H9 (cell line): Measurements from ENCODE around the gene MARK2. TPM values are rescaled to one million over a fixed set of nuclear protein-coding genes. Genes with fewer than 3 reads are reported as not detected.

Experiments
- DNase-seq: peaks from one replicate; pipeline ENCODE4 v3.0.0-alpha.2; 2017
- H2AFZ ChIP-seq: one replicate; pipeline ENCODE4 v1.6.1; 2013; ENCODE audit warnings: mild to moderate bottlenecking, low read length, control low read depth, moderate library complexity
- H2AK5ac ChIP-seq: 2 replicates; pipeline ENCODE4 v1.6.1; 2013; ENCODE audit warnings: low read length, control low read depth, mixed read lengths; ENCODE audit not compliant: insufficient read length
- H2BK120ac ChIP-seq: one replicate; pipeline ENCODE4 v1.6.1; 2013; ENCODE audit warnings: low read depth, mild to moderate bottlenecking, low read length, control low read depth, inconsistent platforms; ENCODE audit not compliant: poor library complexity, severe bottlenecking
- H2BK12ac ChIP-seq: 2 replicates; pipeline ENCODE4 v1.6.1; 2013; ENCODE audit warnings: low read length, control low read depth, mixed read lengths, low read depth; ENCODE audit not compliant: insufficient read length
- H2BK15ac ChIP-seq: 2 replicates; pipeline ENCODE4 v1.6.1; 2013; ENCODE audit warnings: low read depth, low read length, control low read depth
- H2BK20ac ChIP-seq: one replicate; pipeline ENCODE4 v1.6.1; 2013; ENCODE audit warnings: low read depth, mild to moderate bottlenecking, low read length, control low read depth, inconsistent platforms; ENCODE audit not compliant: poor library complexity, severe bottlenecking
- H2BK5ac ChIP-seq: 2 replicates; pipeline ENCODE4 v1.6.1; 2013; ENCODE audit warnings: low read length, control low read depth, mixed read lengths; ENCODE audit not compliant: insufficient read length
- H3K14ac ChIP-seq: 2 replicates; pipeline ENCODE4 v1.6.1; 2013; ENCODE audit warnings: low read length, control low read depth; ENCODE audit not compliant: insufficient read depth
- H3K18ac ChIP-seq: 2 replicates; pipeline ENCODE4 v1.6.1; 2013; ENCODE audit warnings: low read depth, mild to moderate bottlenecking, mixed read lengths, low read length, control low read depth; ENCODE audit not compliant: insufficient read length
- H3K23ac ChIP-seq: 2 replicates; pipeline ENCODE4 v1.6.1; 2013; ENCODE audit warnings: low read length, control low read depth, mixed read lengths, low read depth; ENCODE audit not compliant: insufficient read length
- H3K23me2 ChIP-seq: 2 replicates; pipeline ENCODE4 v1.6.1; 2013; ENCODE audit warnings: low read depth, mild to moderate bottlenecking, mixed read lengths, low read length, control low read depth; ENCODE audit not compliant: insufficient read length, poor library complexity, severe bottlenecking
- H3K27ac ChIP-seq: 2 replicates; pipeline ENCODE4 v1.5.1; 2013; ENCODE audit warnings: low read length, control low read depth, mixed read lengths, low read depth; ENCODE audit not compliant: insufficient read length
- H3K27me3 ChIP-seq: 2 replicates; pipeline ENCODE4 v1.6.1; 2013; ENCODE audit warnings: low read length, control low read depth, inconsistent platforms; ENCODE audit not compliant: insufficient read depth
- H3K4ac ChIP-seq: 2 replicates; pipeline ENCODE4 v1.6.1; 2013; ENCODE audit warnings: low read depth, mild to moderate bottlenecking, control low read depth, inconsistent platforms, low read length, moderate library complexity
- H3K4me1 ChIP-seq: 2 replicates; pipeline ENCODE4 v1.6.1; 2013; ENCODE audit warnings: low read length, control low read depth, inconsistent platforms; ENCODE audit not compliant: insufficient read depth
- H3K4me2 ChIP-seq: 2 replicates; pipeline ENCODE4 v1.6.1; 2013; ENCODE audit warnings: low read length, control low read depth, mixed read lengths; ENCODE audit not compliant: insufficient read length, insufficient read depth
- H3K56ac ChIP-seq: 2 replicates; pipeline ENCODE4 v1.6.1; 2013; ENCODE audit warnings: low read depth, mild to moderate bottlenecking, mixed read lengths, low read length, control low read depth; ENCODE audit not compliant: insufficient read length
- H3K79me1 ChIP-seq: 2 replicates; pipeline ENCODE4 v1.6.1; 2013; ENCODE audit warnings: low read depth, mild to moderate bottlenecking, moderate library complexity, low read length, control low read depth, inconsistent platforms; ENCODE audit not compliant: insufficient read depth, poor library complexity, severe bottlenecking
- H3K79me2 ChIP-seq: 2 replicates; pipeline ENCODE4 v1.6.1; 2013; ENCODE audit warnings: low read length, control low read depth, inconsistent platforms; ENCODE audit not compliant: insufficient read depth
- H3K9ac ChIP-seq: 2 replicates; pipeline ENCODE4 v1.6.1; 2013; ENCODE audit warnings: low read length, control low read depth, mixed read lengths; ENCODE audit not compliant: insufficient read length; ENCODE audit errors: extremely low read depth
- H3K9me3 ChIP-seq: one replicate; pipeline ENCODE4 v1.6.1; 2013; ENCODE audit warnings: low read depth, low read length, inconsistent platforms; ENCODE audit not compliant: control insufficient read depth
- H3T11ph ChIP-seq: one replicate; pipeline ENCODE4 v1.6.1; 2013; ENCODE audit warnings: mild to moderate bottlenecking, low read length, control low read depth, inconsistent platforms
- H4K20me1 ChIP-seq: one replicate; pipeline ENCODE4 v1.6.1; 2013; ENCODE audit not compliant: control insufficient read depth, insufficient read length, insufficient read depth
- H4K5ac ChIP-seq: 2 replicates; pipeline ENCODE4 v1.6.1; 2013; ENCODE audit warnings: low read depth, mild to moderate bottlenecking, mixed read lengths, low read length, control low read depth; ENCODE audit not compliant: insufficient read length
- H4K8ac ChIP-seq: replicated peaks from 2 replicates; pipeline ENCODE4 v1.6.1; 2013; ENCODE audit warnings: low read length, control low read depth, mixed read lengths, low read depth; ENCODE audit not compliant: insufficient read length
- H4K91ac ChIP-seq: 2 replicates; pipeline ENCODE4 v1.6.1; 2013; ENCODE audit warnings: low read depth, mild to moderate bottlenecking, moderate library complexity, mixed read lengths, low read length, control low read depth; ENCODE audit not compliant: insufficient read length
- H3K27ac Mint-ChIP-seq, 3 experiments: 2 replicates in 2 of 3; 3 replicates in 1 of 3; pipeline ENCODE4 v1.8.0; 2020 to 2021; ENCODE audit warnings: mixed read lengths in 3 of 3, mild to moderate bottlenecking in 1 of 3, moderate library complexity in 1 of 3
- H3K27me3 Mint-ChIP-seq: 2 replicates; pipeline ENCODE4 v1.8.0; 2021; ENCODE audit warnings: low read depth, mild to moderate bottlenecking, moderate library complexity, mixed read lengths
- H3K36me3 Mint-ChIP-seq, 3 experiments: 2 replicates in 2 of 3; 3 replicates in 1 of 3; pipeline ENCODE4 v1.8.0; 2020 to 2021; ENCODE audit warnings: low read depth in 3 of 3, mixed read lengths in 3 of 3; ENCODE audit not compliant: insufficient read depth in 1 of 3
- H3K4me1 Mint-ChIP-seq, 2 experiments: 2 replicates each; pipeline ENCODE4 v1.8.0; 2020; ENCODE audit warnings: mixed read lengths in 2 of 2
- H3K4me3 Mint-ChIP-seq, 2 experiments: 2 replicates in 1 of 2; 3 replicates in 1 of 2; pipeline ENCODE4 v1.8.0; 2020 to 2021; ENCODE audit warnings: mild to moderate bottlenecking in 2 of 2, mixed read lengths in 2 of 2, moderate library complexity in 1 of 2
- H3K9me3 Mint-ChIP-seq, 2 experiments: 2 replicates in 1 of 2; 3 replicates in 1 of 2; pipeline ENCODE4 v1.8.0; 2020; ENCODE audit warnings: mild to moderate bottlenecking in 2 of 2, mixed read lengths in 2 of 2, moderate library complexity in 1 of 2
- CTCF ChIP-seq: fragments of 200-600 bp; sonication (generic); conservative IDR thresholded peaks from 3 replicates; pipeline ENCODE4 v1.8.0; 2021; ENCODE audit warnings: antibody characterized with exemption, mild to moderate bottlenecking
- WGBS: extraction: QIAGEN DNeasy Blood & Tissue Kit; methylation state at CpG from one replicate; pipeline ENCODE4 v1.1.7; 2013; ENCODE audit warnings: missing lambda C conversion rate, low lambda C conversion rate, mixed read lengths; ENCODE audit not compliant: insufficient read length; ENCODE audit errors: extremely low coverage; 5-methylcytosine and 5-hydroxymethylcytosine counted together
- total RNA-seq: library from RNA; stranded (reverse); gene quantifications from 2 replicates; pipeline ENCODE4 v1.2.1, GENCODE V29; 2021

Gene MARK2
- total RNA-seq, 1 experiment from 2014 or later: 45.7 TPM

GRCh38 chr11:63906585-63906984 lies 67.7 kb downstream of the MARK2 start:
- Histone ChIP-seq H3K23ac (no peak overlapping the region), H2BK120ac (no peak overlapping the region), H3K56ac (no peak overlapping the region), H3K79me2 (no peaks in the 10 kb centered on the region), H2BK15ac (no peak overlapping the region), H4K8ac (no peak overlapping the region), H3K23me2 (no peaks in the 10 kb centered on the region), H3K9ac (no peak overlapping the region), H3K9me3 (no peaks in the 10 kb centered on the region), H3K27ac (no peak overlapping the region), H3K27me3 (no peaks in the 10 kb centered on the region), H3K4me1 (no peaks in the 10 kb centered on the region; the same call in 1 of the 2 replicates), H2AFZ (no peak overlapping the region), H2BK5ac (no peak overlapping the region), H3K4me2 (no peak overlapping the region), H2BK12ac (no peak overlapping the region), H3K4ac (no peak overlapping the region), H2AK5ac (no peak overlapping the region), H3K14ac (no peak overlapping the region), H3K18ac (no peak overlapping the region), H3T11ph (no peak overlapping the region), H2BK20ac (no peak overlapping the region), H4K91ac (no peak overlapping the region), H4K20me1 (no peaks in the 10 kb centered on the region), H3K79me1 (no peaks in the 10 kb centered on the region), H4K5ac (no peak overlapping the region)
- Mint-ChIP-seq H3K4me3 (no peak overlapping the region), H3K27me3 (no peaks in the 10 kb centered on the region; the same call in 1 of the 2 replicates), H3K27ac (peak overlapping the region in 2 of 3 experiments; percentile 49 to 77; a peak in 2 of 7 replicates), H3K36me3 (peaks cover 17 to 49% (median 48%) of the 10 kb centered on the region in 3 experiments; a peak in 6 of 7 replicates), H3K9me3 (no peaks in the 10 kb centered on the region), H3K4me1 (peaks cover 26 to 67% of the 10 kb centered on the region in 2 experiments)
- DNase-seq: no peak
- peak; percentile 59 for TF ChIP-seq CTCF
- WGBS: no CpG with 5 or more reads among the region's 7 CpGs
